NT2/D1 (cell line): ENCODE measurements around the gene MYH1.

Source experiments
- DNase-seq: peaks from one replicate; pipeline ENCODE4 v3.0.0-alpha.2; 2011; ENCODE audit warnings: low read depth, low spot score
- H3K27me3 ChIP-seq: 2 replicates; pipeline ENCODE4 v1.6.0; 2011; ENCODE audit warnings: mild to moderate bottlenecking; ENCODE audit not compliant: insufficient read length, insufficient read depth
- H3K36me3 ChIP-seq: 2 replicates; pipeline ENCODE4 v1.6.1; 2011; ENCODE audit warnings: mild to moderate bottlenecking, low read length, mixed read lengths; ENCODE audit not compliant: insufficient read depth, insufficient read length
- H3K4me1 ChIP-seq: 2 replicates; pipeline ENCODE4 v1.5.1; 2011; ENCODE audit not compliant: insufficient read depth, insufficient read length
- H3K4me3 ChIP-seq: 2 replicates; pipeline ENCODE4 v1.5.1; 2011; ENCODE audit warnings: low read depth; ENCODE audit not compliant: insufficient read length
- H3K9ac ChIP-seq: 2 replicates; pipeline ENCODE4 v1.6.0; 2011; ENCODE audit warnings: low read depth; ENCODE audit not compliant: insufficient read length
- H3K9me3 ChIP-seq: 2 replicates; pipeline ENCODE4 v1.5.1; 2011; ENCODE audit warnings: mild to moderate bottlenecking, low read length; ENCODE audit not compliant: insufficient read depth
- SUZ12 ChIP-seq: IDR thresholded peaks from 2 replicates; pipeline ENCODE4 v1.6.1; 2011; ENCODE audit not compliant: insufficient read length, insufficient read depth; ENCODE audit errors: extremely low read depth
- YY1 ChIP-seq: IDR thresholded peaks from 2 replicates; pipeline ENCODE4 v1.6.1; 2011; ENCODE audit not compliant: insufficient read length, insufficient read depth
- ZNF274 ChIP-seq: IDR thresholded peaks from 2 replicates; pipeline ENCODE4 v1.6.1; 2011; ENCODE audit warnings: mild to moderate bottlenecking, low read depth, low read length

The MYH1 gene

DNA sequence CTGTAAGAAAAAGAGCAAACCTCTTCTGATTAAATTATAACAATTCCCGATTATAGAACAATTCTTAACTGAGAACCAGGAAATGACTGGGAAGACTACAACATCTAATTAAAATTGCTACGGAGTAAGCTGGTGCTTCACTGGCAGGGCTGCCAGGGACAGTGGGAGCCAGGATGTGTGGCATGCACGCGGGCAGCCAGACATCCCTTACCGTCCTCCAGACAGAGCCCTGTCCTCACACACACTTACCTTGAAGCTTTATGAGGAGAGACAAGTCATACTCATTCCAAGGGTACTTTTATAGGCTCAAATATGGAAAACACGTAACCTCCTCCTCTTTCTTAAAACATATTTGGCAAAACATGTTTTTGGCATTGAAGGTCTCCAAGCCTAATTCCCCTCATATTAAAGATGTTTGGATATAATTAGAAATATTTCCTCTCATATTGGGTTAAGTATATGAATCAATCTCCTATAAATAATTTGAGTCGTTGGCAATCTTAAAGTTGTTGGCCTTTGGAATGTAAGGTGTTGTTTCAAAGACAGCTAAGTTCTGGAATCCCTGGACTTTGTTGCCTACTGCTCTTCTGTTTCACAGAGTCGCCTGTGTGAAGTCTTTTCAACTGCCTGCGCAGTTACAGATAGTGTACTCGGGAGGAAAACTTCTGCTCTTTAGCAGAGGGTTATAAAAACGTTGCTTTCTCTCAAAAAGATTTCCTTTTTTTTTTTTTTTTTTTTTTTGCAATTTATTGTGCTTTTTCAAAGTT lies at the start of gene MYH1:
TSS of gene MYH1 (minus strand) at position 272 of the 767 bp plus-strand sequence. CDS start 1,900 bp downstream, outside the sequence.
- Histone ChIP-seq H3K4me3 (no peak within 1 kb of the TSS), H3K9me3 (no peaks in the 10 kb centered on the region), H3K4me1 (no peaks in the 10 kb centered on the region), H3K27me3 (no peaks in the 10 kb centered on the region), H3K9ac (no peak within 1 kb of the TSS), H3K36me3 (no peaks in the 10 kb centered on the region)
- no peak for DNase-seq
- TF ChIP-seq YY1 (no peak), ZNF274 (no peak), SUZ12 (no peak)

DNA sequence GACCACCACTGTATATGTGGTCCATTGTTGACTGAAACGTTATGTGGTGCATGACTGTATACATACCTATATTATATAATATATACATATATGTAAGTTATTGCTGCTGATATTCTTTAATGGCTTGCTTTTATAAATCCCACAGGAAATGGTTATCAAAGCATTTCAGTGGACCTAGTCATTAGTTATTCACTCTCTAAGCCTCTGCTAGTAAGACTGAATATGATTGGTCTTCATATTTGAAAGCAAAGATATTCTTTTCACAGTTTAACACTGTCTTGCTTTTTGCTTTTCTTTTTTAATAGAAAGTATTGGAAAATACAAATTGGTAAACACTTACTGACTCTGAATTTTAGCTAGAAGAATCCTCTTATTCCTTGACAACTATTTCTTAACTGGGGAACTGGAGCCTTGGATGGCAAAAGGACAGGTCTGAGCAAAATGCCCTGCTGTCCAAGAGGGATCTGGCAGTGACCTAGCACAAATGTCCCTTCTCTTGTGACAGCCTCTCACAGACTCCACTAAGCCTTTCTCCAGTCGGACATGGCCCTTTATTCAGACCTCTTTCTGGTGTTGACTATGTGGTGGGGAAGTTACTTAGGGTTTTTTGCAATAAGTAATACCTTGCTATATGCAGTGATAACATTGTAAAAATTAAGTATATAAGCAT lies 45.8 kb upstream of the MYH1 start:
- TF ChIP-seq SUZ12 (no peak), ZNF274 (no peak), YY1 (no peak)

DNA sequence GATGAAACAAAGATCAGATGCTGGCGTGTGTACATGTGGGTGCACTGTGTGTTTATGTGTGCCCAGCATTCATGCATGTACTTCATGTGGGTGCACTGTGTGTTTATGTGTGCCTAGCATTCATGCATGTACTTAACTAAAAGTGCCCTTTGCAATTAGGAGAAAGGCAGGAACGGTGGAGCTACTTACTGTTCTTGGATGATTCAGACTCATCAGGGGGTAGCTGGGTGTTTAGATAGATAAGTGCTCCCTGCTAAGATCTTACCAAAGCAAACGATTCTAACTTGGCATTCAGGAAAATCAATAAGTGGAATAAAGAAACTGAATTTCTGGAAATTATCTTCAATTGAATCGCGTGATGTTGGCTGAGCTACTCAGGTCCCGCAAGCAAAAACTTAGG lies 39.7 kb upstream of the MYH1 start:
- no peak for DNase-seq
- no peaks in the 10 kb centered on the region for H3K9me3 ChIP-seq

More for the DNA sequence above, 45.8 kb upstream of the MYH1 start:
- Histone ChIP-seq H3K4me1 (no peaks in the 10 kb centered on the region), H3K9ac (no peak overlapping the region), H3K36me3 (no peaks in the 10 kb centered on the region), H3K4me3 (no peak overlapping the region), H3K27me3 (no peaks in the 10 kb centered on the region), H3K9me3 (no peaks in the 10 kb centered on the region)
- no peak for DNase-seq

DNA sequence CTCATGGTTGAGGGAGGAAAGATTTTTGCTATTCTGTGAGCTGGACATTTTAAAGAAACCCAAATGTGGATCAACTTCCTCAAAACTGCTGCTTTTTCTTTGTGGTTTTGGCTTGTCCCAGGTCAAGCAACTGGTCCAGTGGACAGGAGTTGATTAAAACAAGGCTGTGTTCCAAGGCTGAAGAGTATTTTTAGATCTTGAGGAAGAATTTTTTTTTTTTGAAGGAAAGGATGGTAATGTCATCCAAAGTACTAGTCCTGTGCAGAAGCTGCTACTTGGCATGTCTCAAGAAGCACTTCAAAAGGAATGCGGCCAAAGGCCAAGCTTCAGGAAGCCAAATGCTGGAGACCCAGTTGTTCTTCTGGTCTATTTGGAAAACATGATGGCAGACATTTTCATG lies 39.1 kb upstream of the MYH1 start:
- Histone ChIP-seq H3K27me3 (no peaks in the 10 kb centered on the region), H3K36me3 (no peaks in the 10 kb centered on the region), H3K9ac (no peak overlapping the region), H3K4me3 (no peak overlapping the region), H3K4me1 (no peaks in the 10 kb centered on the region), H3K9me3 (no peaks in the 10 kb centered on the region)
- DNase-seq, result no peak
- TF ChIP-seq YY1 (no peak), SUZ12 (no peak), ZNF274 (no peak)

More for the DNA sequence above, 39.7 kb upstream of the MYH1 start:
- H3K36me3 ChIP-seq, result no peaks in the 10 kb centered on the region
- no peaks in the 10 kb centered on the region for H3K4me1 ChIP-seq
- TF ChIP-seq ZNF274 (no peak), YY1 (no peak), SUZ12 (no peak)
- H3K27me3 ChIP-seq, result no peaks in the 10 kb centered on the region
- H3K9ac ChIP-seq, result no peak overlapping the region
- H3K4me3 ChIP-seq, result no peak overlapping the region

DNA sequence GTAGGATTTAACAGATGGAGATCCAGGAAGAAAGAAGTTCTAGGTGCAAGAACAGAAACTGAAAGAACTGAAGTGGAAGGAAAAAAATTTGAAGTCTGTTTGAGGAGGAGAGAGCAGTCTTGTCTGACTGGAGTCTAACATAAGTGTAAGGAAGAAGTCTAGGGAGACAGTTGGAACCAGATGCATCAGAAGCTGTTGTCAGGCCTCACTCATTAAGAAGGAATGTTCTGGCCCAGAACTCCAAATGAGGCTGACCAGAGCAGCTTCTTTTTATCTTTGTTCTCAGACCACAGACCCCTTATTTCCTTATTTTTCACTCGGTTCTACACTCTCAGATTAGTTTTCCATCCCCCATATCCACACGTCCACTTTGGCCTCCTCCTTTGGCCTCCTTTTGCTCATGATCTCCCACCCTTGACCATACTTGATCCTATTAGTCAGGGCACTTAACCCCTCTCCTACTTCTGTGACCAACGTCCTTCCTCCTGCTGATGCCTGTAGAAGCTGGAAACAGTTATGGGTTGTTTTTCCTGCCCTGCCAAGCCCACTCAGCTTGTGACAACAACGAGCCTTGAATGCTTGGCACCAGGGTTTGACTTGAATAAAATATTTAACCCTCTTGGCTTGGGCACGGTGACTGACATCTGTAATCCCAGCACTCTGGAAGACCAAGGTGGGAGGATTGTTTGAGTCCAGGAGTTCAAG lies 38.1 kb upstream of the MYH1 start:
- Histone ChIP-seq H3K36me3 (no peaks in the 10 kb centered on the region), H3K9ac (no peak overlapping the region), H3K4me1 (no peaks in the 10 kb centered on the region), H3K27me3 (no peaks in the 10 kb centered on the region), H3K4me3 (no peak overlapping the region), H3K9me3 (no peaks in the 10 kb centered on the region)
- no peak for DNase-seq
- TF ChIP-seq ZNF274 (no peak), YY1 (no peak)

DNA sequence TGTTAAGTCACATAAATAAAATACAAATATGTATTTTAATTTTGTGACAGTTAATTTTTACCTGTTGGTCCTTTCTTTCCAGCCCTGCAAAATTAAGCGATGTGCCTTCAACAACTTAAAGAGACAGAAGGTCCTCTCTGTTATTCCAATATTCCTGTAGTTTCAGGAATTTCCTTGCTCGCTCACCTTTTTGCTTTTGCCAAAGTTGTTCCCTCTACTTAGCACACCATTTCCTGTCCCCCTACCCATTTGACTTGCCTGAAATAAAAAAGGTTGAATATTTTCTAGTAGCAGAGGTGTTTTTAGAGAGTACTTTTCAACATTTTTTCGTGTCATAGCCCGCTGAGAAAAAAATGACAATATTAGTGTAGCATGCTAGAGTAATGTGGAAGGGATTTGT lies 31.7 kb upstream of the MYH1 start:
- H3K9me3 ChIP-seq, result no peaks in the 10 kb centered on the region
- no peak for DNase-seq
- H3K9ac ChIP-seq, result no peak overlapping the region
- H3K27me3 ChIP-seq, result no peaks in the 10 kb centered on the region
- no peaks in the 10 kb centered on the region for H3K4me1 ChIP-seq
- H3K4me3 ChIP-seq, result no peak overlapping the region
- no peak for TF ChIP-seq SUZ12
- no peak for TF ChIP-seq ZNF274
- no peak for TF ChIP-seq YY1
- H3K36me3 ChIP-seq, result no peaks in the 10 kb centered on the region

DNA sequence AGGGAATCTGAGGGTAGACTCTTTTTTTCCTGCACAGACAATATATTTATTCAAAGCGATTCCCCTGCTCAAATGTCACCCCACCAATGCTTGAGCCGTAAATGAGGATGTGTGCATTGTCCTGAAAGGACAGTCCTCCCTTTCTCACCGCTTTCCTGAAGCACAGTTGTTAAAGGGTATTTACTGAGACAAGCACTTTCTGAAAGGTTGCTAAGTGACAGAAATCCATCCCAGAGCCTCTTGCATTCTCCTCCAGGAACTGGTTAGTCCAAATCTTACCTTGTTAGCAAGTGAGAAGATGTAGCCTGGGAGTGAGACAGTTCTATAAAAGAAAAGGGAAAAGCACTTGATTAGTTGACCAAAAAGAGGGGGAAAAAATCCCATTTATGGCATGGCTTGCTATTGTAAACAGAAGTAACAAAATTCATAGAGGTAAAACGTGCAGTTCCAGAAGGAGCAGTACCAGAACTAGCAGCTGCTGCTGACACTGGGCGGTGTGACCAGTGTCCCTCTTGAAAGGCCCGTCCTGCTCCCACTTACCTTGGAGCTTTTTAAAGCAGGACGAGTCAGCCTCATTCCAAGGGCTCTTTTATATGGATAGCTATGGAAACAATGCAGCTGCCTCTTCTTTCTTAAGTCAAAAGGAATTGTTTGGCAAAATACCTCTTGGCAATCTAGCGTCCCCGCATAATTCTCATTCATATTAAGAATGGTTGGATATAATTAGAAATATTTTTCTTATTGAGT lies 30.9 kb upstream of the MYH1 start, which contains the start of gene MYH2:
TSS of gene MYH2 (minus strand) at position 563 of the 747 bp plus-strand sequence. CDS start 1,738 bp downstream, outside the sequence.
- H3K9me3 ChIP-seq, result no peaks in the 10 kb centered on the region
- TF ChIP-seq YY1 (no peak), ZNF274 (no peak), SUZ12 (no peak)
- H3K27me3 ChIP-seq, result no peaks in the 10 kb centered on the region
- H3K9ac ChIP-seq, result no peak within 1 kb of the TSS
- no peaks in the 10 kb centered on the region for H3K36me3 ChIP-seq
- no peak within 1 kb of the TSS for H3K4me3 ChIP-seq
- no peaks in the 10 kb centered on the region for H3K4me1 ChIP-seq
- DNase-seq, result peak; percentile 35
